HG03135 (cell line): ENCODE data around the gene IGSF10.

Source experiments
- ATAC-seq: cut with Tn5 transposase; IDR thresholded peaks from one replicate; pipeline ENCODE4 v1.9.1; 2021; ENCODE audit warnings: mild to moderate bottlenecking, moderate library complexity; ENCODE audit not compliant: unreplicated experiment

Gene IGSF10

DNA sequence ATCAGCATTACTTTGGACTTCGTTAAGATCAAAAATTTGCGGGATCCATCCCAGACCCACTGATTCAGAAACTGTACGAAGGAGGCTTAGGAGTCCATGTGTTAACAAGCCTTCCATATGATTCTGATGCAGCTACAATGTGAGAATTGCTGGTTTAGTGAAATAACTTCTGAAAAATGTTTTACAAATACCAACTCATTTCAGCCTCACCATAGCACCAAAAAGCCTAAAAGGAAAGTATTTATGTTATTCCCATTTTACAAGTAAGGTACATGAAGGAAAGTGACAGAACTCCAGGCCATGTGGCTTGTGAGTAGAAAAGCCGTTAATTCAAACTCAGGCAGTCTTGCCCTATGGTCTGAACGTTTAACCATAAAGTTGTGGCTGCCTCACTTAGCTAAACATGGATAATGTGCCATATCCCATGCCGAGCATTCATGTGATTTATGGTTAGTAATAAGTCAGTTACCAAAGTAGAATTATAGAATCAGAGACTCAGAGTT is 1.5 kb upstream of the IGSF10 start:
- ATAC-seq = no peak

DNA sequence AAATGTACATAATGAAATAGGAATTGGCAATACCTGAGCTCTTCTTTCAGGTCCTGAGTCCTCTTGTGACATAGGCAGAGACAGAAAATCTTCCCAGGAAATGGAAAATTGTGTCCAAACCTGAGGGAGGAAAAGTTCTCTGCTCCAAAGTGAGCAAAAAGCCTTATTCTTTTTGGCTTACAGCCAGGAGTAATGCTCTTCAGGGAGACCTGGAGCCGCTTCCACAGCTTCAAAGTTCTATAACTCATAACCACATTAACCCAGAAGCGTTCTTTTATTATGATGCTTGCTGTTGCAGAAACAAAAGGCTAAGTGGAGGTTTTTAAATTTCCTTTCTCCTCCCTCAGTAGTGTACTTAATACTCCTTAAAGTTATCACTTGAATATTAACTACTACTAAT is 633 bp downstream of the IGSF10 start:
- no peak for ATAC-seq

DNA sequence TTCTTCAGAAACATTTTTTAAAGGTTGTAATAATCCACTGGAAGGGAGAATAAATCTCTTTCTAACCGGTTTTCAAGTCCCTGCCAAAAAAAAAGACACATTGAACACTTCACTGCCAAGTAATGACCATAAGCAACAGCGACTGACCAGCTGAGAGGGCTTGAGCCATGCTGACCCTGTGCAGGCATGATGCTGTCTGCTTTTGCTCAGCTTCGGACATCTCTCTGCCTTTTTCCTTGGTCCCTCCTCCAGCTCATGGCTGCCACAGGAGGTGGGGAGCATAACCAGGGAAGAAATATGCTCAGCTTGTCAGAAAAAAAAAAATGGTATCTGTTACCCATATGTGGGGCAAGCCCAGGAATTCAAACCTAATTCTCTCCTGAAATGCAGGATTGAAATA is 1.5 kb downstream of the IGSF10 start:
- no peak for ATAC-seq

DNA sequence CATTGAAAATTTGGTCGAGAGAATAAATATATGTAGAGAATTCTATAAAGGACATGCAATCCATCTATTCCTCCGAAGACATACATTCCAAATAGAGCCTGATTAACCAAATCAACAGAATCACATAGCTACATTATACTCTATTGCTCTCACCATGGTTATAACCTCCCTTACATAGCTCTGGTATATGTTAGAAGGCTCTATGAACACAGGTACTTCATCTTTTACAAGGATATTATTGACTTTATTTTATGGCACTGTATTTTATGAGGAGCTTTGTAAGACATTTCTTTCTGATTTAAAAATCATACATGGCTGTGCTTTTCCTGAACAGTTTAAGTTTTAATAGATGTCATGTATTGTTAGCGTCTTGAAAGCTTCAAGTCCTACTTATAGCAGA is 4.8 kb downstream of the IGSF10 start:
- no peak for ATAC-seq

DNA sequence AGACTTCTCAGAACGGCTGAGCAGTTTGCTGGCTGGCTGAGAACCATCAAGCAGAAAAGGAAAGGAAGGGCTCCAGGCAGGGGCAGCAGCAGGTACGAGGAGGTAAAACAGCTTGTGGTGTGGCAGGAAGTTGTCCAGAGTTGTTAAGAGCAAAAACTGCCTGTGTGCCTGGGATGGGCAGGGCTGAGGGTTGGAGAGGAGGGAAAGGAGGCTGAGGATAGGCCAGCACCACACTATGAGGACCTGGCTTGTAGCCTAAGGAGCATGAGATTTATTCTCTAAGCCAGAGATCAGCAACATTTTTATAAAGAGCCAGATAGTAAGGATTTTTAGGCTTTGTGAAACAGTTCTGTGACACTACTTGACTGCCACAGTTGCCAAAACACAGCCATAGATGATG is 8.0 kb downstream of the IGSF10 start:
- ATAC-seq = no peak

DNA sequence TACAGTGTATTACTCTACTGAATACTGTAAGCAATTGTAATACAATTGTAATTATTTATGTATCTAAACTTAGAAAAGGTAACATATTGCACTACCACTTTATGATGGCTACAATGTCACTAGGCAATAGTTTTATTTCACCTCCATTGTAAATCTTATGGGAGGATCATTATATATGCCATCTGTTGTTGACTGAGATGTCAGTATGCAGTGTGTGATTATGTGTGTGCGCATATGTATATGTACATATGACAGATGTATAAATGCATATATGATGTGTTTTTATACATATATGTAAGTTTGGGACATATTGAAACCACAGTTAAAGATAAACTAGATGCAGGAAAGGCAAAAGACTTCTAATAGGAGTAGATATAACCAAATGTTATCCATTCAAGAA is 8.5 kb downstream of the IGSF10 start:
- no peak for ATAC-seq

DNA sequence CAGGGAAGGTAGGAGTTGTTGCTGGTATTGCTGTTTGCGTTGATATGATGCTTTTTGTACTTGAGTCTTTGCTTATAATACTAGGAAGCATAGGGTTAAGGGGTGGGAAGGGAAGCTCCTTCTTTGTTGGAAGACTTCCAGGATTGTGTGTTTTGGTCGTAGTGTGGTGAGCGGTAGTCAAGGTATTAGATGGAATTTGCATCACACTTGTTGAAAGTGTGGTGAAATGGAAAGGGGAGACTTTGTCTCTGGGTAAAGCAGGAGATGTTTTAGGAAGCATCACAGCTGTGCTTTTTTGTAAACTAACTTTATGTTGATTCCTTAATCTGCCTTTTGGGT is 14.9 kb downstream of the IGSF10 start:
- no peak for ATAC-seq

DNA sequence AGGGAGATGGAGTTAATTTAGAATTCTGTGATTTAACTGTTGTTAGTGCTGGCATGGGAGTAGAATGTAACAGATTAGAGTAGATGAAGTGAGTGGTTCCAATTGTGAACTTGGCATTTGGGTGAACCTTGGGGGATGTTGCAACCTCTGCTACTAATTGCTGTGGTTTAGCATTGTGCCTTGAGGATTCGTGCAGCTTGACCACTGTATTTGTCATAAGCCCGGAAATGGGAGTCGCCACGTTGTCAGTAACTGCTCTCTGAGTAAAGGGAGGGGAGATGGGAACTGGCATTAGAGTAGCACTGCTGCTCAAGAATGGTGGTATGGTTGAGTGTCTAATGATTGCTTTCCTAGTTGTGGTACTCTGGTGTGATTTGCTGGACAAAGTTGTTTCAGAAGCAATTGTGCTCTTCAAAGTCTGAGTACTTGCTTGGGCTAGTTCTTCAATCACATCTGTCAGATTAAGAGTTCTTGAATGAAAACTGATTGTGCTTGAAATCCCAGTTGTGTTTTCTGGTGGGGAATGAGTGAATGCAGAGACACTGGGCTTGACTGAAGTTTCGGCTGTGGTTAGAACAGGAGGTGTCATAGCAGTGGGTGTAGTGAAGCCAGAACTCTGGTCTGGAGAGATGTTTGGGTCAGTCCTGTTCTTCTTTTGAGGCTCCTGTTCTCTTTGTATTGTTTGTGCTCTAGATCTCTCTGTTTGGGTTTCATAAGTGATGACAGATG is 15.4 kb downstream of the IGSF10 start:
- no peak for ATAC-seq

DNA sequence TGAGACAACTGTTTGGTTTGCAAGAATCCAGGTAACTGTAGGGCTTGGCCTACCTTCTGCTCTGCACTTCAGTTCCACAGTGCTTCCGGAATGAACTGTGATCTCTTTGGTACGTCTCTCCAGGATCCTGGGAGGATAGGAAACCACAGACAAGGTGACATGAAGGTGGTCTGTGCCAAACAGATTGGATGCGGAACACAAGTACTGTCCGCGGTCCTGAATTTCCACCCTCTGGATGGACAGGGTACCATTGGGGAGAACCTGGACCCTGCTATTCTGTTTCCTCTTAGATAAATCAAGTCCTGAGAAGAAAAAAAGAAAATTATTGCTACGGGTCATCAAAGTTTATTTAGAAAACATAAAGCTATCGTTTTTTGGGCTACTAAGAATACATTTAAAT is 17.3 kb downstream of the IGSF10 start:
- ATAC-seq = no peak

DNA sequence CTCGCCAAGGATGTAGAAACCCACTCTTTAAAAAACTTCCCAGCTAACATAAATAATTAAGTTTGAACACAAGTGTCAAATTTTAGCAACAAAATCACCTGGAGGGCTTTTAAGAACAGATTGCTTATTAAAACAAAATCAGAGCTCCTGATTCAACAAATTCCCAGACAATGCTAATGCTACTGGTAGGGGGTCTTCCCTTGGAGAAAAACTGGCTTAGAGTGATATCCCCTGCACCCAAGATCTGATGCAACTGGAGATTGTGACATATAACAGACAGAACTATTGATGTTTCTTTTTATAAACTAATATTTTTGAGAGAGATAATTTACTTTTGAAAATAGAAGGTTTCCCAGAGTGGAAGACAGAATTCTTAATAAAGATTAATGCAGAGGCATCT is 19.9 kb downstream of the IGSF10 start:
- no peak for ATAC-seq

DNA sequence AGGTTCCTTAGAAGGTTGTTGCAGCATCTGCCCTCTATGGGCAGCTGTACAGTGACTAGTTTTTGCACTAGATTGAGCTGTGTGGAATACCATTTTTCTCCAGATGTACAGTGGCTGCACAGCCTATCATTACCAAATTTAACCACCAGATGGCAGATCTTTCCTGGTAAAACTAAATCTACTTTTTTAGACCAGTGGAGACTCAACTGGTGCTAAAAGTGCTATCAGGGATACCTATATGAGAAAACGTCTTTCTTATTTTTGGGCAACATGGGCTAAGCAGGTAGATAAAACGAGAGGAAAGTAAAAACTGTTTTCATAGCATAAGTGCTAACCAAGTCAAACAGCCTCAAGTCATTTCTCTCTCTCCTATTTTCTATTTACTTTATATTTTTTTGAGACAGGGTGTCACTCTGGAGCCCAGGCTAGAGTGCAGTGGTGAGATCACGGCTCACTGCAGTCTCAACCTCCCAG is 21.2 kb downstream of the IGSF10 start:
- ATAC-seq = no peak

DNA sequence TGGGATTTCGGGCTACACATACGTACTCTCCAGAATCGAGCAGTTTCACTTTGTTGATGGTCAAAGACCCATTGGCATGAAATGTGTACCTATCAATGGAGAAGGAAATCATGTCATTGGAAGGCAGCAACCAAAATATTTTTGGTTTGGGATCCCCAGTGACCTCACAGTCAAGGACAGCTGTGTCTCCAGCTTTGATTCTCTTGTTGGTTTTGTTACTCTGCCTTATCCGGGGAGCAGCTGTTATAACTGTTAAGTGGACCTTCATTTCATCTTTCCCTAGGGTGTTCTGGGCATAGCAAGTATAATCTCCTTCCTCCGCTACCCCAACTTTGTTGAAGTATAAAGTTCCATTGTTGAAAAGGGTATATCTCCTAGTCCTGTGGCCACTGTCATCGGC is 23.0 kb downstream of the IGSF10 start:
- no peak for ATAC-seq

DNA sequence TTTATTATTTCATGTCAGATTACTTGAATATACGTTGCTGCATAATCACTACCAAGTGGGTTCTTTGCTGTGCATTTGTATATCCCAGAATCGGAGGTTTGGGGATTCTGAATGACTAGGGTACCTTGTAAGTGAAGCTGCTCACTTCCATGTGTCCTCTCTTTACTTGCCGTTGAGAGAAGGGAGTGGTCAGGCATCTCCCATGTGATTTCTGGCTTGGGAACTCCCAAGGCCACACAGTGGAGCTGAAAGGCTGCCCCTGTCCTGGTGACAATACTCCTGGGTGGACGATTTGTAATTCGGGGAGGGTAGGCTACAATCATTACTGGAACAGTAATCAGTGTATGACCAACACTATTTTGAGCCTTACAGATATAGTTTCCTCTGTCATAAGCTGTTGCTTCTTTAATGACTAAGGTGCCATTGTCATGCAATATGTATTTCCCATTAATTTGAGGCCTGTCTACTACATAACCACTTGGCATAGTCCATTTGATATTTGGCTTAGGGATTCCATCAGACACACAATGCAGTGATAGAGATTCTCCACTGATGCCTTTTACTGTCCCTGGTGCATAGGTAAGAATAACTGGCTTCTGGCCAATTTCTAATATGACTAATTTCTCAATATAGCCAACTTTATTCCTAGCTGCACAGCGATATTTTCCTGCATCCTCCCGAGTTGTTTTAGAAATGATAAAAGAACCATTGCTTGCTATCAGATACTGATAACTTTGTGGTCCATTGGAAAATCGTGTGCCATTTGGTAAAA is 24.0 kb downstream of the IGSF10 start:
- ATAC-seq = no peak

DNA sequence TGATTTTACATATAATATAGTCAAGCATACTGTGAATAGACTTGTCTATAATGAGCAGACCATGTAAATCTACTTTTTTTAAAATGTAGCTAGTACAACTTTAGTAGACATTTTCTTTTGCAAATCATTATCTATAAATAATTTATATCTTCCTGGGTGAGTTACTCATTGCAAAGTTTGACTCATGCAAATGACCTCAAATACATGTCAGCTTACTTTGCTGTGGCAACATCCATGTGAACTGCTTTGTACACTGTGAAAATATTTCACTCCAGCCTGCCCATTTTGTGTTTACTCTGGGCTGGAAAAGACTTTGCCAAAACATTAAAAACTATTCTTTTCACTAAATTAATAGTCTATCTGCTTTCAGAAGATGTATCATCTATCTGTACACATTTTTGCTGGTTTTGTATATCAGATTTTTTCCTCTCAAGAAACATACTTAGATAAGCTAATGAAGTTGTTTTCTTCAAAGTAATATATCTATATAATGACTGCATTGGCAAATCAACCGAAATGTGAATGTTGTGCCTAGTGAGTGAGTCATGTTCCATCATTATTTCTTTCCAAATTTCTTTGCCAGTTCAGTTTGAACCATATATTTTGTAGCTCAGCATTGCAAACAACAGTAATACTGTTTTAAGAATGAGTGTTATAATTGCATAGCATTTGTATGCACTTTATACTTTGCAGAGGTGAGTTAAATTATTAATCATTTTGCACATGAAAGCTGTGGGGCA is 26.5 kb downstream of the IGSF10 start:
- no peak for ATAC-seq

DNA sequence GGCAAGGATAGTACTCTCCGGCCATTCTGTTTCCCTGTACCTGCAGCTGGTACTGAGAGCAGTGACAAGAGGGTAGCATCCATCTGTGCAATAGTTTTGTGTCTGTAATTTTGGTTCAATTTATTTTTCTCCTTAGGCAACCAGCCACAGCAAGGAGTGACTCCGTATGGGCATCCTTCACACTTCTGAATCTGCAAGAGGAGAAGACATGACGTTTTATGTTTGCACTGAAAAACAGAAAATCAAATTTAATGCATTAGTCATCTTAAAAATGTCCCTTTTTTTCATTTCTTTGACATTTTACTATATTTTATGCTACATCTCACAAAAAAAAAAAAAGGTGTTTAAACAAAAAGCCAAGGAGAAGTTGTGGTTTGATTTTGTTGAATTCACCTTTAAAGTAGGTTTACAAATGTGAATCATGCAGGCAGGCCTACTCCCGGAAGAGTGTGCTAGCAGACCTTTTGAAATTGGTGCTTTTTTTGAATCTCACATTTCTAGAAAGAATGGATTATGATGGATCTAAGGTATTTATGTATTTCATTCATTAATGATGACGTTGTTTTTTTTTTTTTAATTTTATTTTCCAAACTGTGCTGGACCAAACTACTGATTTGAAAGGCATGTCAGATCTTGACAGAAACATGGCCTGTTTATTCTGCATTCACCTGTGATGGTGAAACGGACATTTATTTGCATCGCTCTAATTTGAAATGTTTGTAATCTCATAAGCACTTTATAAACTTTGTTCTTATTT is 28.1 kb downstream of the IGSF10 start:
- ATAC-seq = no peak

DNA sequence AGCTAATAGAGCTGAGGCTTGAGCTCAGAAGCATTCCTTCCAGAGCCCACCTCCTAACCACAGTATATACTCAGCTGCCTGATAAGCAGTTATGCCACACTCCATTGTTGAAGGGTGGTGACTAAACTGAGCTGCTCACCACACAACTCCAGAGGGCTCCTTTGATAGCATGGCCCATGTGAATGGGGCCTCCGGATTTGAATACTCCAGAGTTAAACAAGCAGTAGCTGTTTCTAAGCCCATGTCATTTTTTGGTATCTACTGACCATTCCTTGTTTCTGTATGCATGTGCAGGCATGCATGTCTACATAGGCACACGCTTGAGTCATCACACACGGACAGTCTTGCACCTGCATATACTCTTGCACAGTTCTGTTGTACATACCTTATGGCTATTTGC is 28.9 kb downstream of the IGSF10 start:
- no peak for ATAC-seq

DNA sequence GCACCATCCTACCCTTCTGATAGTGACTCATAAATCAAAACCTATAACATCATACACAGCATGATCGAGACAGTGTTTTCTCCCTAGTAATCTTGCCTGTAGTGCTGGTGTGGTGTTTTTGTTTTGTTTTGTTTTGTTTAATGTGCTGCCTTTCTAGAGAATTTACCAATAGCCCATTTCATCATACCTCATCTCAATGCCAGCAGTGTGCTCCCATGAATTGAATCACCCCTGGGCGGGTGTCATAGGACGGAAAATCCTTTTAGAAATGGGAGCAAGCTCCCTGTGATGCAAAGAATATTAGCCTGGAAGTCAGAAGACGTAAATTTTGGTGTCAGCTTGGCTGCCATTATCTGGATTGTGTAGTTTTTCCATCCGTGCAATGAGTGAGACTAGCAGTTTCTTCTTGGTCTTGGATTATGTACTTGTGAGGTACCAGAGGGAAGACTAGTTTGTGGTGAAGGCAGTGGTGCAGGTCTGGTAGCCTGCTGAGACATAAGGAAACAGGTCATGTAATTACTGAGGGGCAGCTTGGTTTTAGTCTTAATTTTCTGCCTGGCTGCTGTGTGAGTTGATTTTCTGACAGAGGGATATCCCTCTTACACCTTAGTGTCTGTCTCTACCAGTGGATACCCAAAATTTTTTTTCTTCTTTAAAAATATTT is 29.9 kb downstream of the IGSF10 start:
- no peak for ATAC-seq

DNA sequence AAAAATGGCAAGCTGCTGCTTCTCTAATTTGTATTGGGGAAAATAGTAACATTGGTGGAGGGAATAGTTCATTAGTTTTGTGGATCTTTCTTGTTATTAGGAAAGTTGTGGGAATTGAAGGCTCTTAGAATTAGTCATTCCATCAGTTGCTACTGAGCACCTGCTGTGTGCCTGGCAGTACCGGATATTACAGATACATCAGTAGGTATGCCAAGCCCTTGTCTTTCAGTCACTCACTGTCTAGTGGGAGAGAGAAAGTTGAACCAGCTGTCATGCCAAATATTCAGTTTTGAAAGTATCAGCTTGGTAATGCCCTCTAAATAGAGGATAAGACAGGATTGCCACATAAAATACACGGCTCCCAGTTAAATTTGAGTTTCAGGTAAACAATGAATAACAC is 32.5 kb downstream of the IGSF10 start:
- no peak for ATAC-seq

DNA sequence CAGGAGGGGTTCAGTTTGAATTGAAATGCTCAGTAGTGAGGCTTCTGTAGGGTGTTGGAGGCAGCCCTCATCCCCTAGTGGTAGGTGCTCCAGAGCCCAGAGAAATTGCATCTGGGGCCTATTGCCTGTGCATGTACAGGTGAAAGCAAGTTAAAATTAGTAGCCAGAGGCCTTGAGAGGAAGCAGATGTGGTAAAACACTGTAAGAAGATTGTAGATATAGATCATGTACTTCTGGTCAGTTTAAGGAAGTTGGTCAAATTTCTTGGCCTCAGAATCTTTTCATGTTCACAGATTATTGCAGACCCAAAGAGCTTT is 34.6 kb downstream of the IGSF10 start:
- peak; percentile 70 for ATAC-seq

DNA sequence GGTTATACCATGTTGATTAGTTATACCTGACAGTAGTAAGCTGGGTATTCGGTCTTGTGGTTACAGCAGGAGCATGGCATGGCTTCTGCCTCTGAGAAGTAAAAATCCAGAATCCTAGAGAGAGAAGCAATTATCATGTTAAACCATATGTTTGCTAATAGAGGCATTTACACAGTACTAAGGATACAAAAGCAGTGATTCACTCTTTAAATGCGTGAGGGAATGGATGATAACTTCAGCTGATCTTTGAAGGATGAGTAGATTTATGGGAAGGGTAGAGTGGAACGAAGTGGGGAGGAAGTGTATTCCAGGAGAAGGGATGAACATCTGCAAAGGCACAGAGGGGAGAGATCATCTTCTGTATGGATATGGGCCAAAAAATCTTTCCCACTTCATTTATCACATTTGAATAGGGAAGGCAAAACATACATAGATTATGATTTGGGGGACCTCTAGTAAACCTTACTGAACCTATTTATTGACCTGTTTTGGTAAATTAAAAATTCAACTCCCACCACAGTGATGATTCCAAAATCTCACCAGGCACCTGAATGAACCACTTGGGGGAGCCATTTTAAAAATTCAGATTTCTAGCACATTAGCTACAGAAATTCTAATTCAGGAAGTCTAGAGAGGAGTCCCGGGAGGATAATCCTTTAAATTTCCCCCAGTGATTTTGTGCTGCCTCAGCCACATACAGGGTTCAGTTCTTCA is 35.1 kb downstream of the IGSF10 start:
- ATAC-seq = peak; percentile 33
